GM18907 (cell line): Measurements from ENCODE around the gene CDKN2AIPNL.
"Not testable (repeated sequence)": the region's sequence is repeated elsewhere in the genome, so short reads cannot be mapped to it uniquely, and the experiment has no call there.

Experiments
- ATAC-seq: cut with Tn5 transposase; IDR thresholded peaks from one replicate; pipeline ENCODE4 v1.9.1; 2021; ENCODE audit warnings: mild to moderate bottlenecking, moderate library complexity; ENCODE audit not compliant: unreplicated experiment

Gene CDKN2AIPNL

DNA sequence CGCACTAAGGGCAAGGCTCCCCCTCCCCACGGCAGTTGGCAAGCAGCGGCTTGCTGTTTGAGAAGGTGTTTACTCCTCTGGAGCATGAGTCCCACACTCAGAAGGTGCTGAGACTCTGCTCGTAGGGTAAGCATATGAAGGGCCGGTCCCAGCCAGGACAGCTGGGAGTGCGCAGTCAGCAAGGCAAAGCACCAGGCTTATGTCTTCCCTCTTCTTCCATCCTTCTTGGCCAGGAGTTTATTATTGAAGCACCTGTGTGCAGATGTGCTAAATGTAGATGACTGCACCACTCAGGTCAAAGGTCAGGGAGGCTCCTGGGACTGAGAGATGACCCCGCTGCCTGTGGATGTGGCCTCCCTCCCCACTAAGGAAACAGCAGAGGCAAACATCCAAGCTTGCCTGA, 27.0 kb upstream of the CDKN2AIPNL start:
- ATAC-seq: no peak

GRCh38 chr5:134437847-134438581, 26.3 kb upstream of the CDKN2AIPNL start:
- no peak for ATAC-seq

GRCh38 chr5:134437340-134437846, 25.7 kb upstream of the CDKN2AIPNL start:
- no peak for ATAC-seq

GRCh38 chr5:134436523-134437339, 25.1 kb upstream of the CDKN2AIPNL start:
- peak; percentile 91 for ATAC-seq

DNA sequence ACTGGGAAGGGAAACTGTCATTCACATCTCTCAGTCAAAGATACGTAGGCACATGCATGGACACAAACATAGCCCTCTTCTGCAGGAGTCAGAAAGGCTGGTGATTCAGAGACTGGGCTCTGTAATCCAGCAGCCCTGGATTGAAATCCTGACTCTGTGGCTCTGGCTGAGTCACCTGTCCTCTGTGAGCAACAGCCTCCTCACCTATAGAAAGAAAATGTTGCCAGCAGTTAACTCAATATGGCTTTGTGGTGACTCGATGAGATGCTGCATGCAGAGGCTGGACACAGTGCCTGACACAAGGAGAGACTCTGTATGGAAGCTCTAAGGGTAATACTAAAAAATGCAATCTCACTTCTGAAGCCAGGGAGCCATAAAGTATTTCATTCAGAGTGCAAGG, 23.9 kb upstream of the CDKN2AIPNL start:
- ATAC-seq: no peak

DNA sequence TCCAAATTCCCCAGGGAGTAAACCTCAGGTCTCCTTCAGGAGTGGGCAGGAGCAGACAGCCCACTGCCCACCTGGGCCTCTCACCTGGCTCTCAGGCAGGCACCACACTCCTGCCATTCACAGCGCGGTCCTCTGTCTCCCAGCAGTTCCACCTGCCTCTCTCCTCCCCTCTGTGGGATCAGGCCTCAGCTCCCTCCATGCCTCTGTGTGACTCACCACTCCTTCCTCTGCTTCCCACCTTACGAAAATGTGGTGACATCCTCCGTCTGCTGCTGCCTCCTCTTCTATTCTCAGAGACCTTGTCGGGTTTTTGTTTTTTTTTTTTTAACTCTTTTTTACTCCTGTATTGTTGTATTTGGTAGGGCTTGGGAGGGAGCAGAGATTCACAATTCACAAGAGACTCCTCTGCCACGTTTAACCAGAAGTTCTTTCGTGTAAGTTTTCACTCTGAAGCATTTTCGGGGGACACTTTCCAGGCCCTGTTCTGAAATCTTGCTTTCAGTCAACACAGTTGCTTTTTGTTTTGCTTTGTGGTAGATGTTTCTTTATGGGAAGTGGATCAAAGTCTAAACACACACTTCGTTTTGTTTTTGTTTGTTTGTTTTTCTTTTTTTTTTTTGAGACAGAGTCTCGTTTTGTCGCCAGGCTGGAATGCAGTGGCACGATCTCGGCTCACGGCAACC, 21.1 kb upstream of the CDKN2AIPNL start:
- ATAC-seq: no peak

DNA sequence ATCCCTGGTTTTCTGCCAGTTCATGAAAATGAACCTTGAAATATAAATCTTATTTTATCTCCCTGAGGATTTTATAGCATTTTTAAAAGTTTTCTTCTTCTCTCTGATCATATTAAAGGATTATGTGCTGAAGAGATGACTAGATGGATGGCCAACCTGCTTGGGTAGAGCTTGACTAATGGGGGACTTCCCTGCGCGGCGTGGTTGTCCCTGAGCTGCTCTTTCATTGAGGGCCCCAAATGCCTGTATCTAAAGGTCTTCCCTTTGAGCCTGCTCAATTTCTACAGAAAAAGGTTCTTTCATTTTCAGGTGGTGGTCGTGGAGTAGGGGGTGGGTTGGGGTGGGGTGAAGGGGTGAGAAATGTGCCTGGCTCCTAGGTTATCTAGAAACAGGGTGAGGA, 20.5 kb upstream of the CDKN2AIPNL start:
- no peak for ATAC-seq

GRCh38 chr5:134430001-134430569, 18.4 kb upstream of the CDKN2AIPNL start:
- no peak for ATAC-seq

GRCh38 chr5:134427540-134428041, 15.9 kb upstream of the CDKN2AIPNL start:
- ATAC-seq: no peak

DNA sequence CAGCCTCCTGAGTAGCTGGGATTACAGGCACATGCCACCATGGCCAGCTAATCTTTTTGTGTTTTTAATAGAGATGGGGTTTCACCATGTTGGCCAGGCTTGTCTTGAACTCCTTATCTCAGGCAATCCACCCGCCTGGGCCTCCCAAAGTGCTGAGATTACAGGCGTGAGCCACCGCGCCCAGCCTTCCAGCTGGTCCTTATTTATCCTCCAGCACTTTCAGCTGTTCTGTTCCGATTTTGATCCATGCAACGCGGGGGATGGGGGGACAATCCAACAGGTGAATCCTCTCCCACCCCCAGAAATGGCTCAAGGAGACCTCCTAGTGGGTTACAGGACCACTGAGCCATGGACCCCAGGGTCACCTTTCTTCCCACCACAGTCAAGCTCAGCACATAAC, 14.7 kb upstream of the CDKN2AIPNL start:
- ATAC-seq: no peak

- no peak for ATAC-seq
Measured at GRCh38 chr5:134423376-134423775, 11.7 kb upstream of the CDKN2AIPNL start.

DNA sequence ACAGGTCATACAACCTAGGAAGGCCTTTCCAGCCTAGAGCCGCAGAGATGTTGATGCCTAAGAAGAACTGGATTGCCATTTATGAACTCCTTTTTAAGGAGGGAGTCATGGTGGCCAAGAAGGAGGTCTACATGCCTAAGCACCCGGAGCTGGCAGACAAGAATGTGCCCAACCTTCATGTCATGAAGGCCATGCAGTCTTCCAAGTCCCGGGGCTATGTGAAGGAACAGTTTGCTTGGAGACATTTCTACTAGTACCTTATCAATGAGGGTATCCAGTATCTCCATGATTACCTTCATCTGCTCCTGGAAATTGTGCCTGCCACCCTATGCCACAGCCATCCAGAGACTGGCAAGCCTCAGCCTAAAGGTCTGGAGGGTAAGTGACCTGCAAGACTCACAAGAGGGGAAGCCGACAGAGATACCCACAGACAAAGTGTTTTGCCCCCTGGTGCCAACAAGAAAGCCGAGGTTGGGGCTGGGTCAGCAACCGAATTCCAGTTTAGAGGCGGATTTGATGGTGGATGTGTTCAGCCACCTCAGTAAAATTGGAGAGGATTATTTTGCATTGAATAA, 11.2 kb upstream of the CDKN2AIPNL start:
- ATAC-seq: no peak

DNA sequence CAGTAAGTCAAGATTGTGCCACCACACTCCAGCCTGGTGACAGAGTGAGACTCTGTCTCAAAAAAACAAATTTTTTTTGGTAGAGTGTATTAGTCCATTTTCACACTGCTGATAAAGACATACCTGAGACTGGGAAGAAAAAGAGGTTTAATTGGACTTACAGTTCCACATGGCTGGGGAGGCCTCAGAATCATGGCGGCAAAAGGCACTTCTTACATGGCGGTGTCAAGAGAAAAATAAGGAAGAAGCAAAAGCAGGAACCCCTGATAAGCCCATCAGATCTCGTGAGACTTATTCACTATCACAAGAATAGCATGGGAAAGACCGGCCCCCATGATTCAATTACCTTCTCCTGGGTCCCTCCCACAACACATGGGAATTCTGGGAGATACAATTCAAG, 9.4 kb upstream of the CDKN2AIPNL start:
- not testable (repeated sequence) for ATAC-seq

DNA sequence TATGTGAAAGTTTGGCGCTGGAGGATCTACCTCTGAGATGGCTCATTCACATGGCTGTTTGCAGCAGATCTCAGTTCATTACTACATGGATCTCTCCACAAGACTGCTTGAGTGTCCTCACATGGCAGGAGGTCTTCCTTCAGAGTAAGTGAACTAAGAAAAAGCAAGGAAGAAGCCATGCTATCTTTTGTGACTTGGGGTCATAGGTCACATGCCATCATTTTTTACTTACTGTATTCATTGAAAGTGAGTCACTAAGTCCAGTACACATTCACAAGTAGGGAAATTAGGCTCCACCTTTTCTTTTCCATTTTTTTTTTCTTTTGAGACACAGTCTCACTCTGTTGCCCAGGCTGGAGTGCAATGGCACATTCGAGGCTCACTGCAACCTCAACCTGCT, 8.7 kb upstream of the CDKN2AIPNL start:
- ATAC-seq: no peak

- ATAC-seq: no peak
Measured at GRCh38 chr5:134418958-134419357, 7.3 kb upstream of the CDKN2AIPNL start.

DNA sequence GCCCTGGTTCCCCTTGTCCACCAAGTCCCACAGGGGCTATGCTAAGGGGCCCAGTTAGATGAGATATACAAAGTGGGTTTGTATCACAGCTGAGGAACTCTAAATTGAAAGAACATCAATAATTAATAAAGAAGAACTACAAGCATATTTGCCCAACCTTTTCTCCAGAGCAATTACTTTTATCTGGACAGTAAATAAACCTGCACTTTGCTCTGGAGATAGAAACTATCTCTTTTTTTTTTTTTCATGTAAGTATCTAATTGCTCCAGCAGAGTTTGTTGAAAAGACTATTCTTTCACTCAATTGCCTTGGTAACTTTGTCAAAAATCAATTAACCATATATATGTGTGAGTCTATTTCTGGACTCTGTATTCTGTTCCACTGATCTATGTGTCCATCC, 6.0 kb upstream of the CDKN2AIPNL start:
- no peak for ATAC-seq

- no peak for ATAC-seq
Measured at GRCh38 chr5:134413046-134413445, 1.4 kb upstream of the CDKN2AIPNL start.

GRCh38 chr5:134411228-134411545, 494 bp downstream of the CDKN2AIPNL start:
- no peak for ATAC-seq

- no peak for ATAC-seq
Measured at GRCh38 chr5:134410822-134411221, 859 bp downstream of the CDKN2AIPNL start.

DNA sequence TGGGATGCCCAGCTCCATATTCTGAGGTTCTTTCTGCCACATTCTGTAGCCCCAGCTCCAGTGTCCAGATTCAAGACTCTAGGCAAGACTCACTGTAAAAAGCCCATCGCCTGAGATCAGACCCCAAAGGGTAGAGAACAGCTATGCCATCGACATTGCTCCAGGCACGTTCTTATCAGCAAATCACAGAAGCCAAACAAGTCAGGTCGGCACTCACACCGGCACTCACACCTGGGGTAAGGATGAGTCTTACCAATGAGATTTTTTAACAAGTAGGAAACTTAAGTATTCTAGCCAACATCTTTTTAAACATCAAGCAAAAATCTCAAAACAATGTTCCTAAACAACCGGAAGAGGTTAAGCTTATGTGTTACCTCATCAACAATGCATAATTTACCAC, 2.4 kb downstream of the CDKN2AIPNL start:
- ATAC-seq: no peak

DNA sequence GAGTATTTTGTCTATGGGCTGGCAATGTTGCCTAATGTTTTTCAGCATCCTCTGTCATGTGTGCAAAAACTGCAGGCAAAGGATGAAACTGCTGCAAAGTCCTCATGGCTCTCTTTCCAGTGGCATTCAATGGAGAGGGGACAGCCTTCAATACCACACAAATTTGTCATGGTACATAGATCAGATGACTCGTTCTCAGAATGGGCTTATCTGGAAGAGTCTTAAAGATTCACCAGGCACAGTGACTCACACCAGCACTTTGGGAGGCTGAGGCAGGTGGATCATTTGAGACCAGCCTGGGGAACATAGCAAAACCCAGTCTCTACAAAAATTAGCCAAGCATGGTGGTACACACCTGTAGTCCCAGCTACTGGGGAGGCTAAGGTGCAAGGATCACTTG, 5.3 kb downstream of the CDKN2AIPNL start:
- ATAC-seq: no peak
